Measurements from ENCODE around the gene WDR35. TPM values are rescaled to one million over a fixed set of nuclear protein-coding genes. Genes with fewer than 3 reads are reported as not detected.

The WDR35 gene
- total and polyA plus RNA-seq, 7 donors: 0.46 to 15.5 (median 7.2) TPM

DNA sequence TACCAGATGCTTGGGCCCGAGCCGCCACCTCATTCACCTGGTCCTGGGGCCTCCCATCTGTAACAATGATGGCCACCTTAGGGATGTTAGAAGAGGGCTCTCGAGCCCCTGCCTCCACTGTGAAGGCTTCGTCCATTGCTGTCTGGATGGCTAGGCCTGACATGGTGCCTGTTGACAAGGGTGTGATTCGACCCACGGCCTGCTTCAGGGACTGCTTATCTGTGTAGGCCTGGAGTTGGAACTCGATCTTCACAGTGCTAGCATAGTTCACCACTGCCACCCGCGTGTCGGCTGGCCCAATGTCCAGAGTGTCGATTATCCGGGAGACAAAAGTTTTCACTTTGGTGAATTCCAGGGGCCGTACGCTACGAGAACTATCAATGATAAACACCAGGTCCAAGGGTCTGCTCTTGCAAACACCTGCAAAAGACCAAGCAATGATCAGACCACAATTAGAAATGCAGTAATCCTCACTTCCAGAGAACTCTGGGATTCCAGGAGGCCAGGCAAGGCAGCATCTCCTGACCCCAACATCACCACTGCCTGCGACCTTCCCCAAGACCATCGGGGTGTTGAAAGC lies 16.1 kb upstream of the WDR35 start:
- H3K4me3 ChIP-seq: no peak overlapping the region
- DNase-seq: no peak
- 90 to 96% methylated on average over 17 of the region's 17 CpGs for WGBS, 2 donors
- intact Hi-C loops (cut with DNase I): no loop called here
- TF ChIP-seq CTCF (IDR thresholded peaks at IDR 0.05): no peak
- TF ChIP-seq POLR2A (IDR thresholded peaks at IDR 0.05): no peak
- TF ChIP-seq EP300 (IDR thresholded peaks at IDR 0.05): no peak
- no peak for TF ChIP-seq POLR2AphosphoS5 (IDR thresholded peaks at IDR 0.05)
- no peaks in the 10 kb centered on the region for H3K9me3 ChIP-seq
- no peaks in the 10 kb centered on the region for H3K36me3 ChIP-seq
- no peaks in the 10 kb centered on the region for H3K4me1 ChIP-seq
- H3K27me3 ChIP-seq: no peaks in the 10 kb centered on the region
- no peak overlapping the region for H3K27ac ChIP-seq

GRCh38 chr2:20005067-20005627 lies 15.2 kb upstream of the WDR35 start:
- intact Hi-C loops (cut with DNase I): no loop called here

GRCh38 chr2:20001361-20001863 lies 11.5 kb upstream of the WDR35 start:
- H3K27me3 ChIP-seq: no peaks in the 10 kb centered on the region
- intact Hi-C loops (cut with DNase I): no loop called here
- H3K27ac ChIP-seq: no peak overlapping the region
- TF ChIP-seq EP300 (IDR thresholded peaks at IDR 0.05): no peak
- TF ChIP-seq POLR2A (IDR thresholded peaks at IDR 0.05): no peak
- no peak for TF ChIP-seq CTCF (IDR thresholded peaks at IDR 0.05)
- TF ChIP-seq POLR2AphosphoS5 (IDR thresholded peaks at IDR 0.05): no peak
- WGBS, 2 donors: 77 to 83% methylated on average over 2 of the region's 2 CpGs
- DNase-seq: no peak
- no peaks in the 10 kb centered on the region for H3K9me3 ChIP-seq
- no peaks in the 10 kb centered on the region for H3K4me1 ChIP-seq
- H3K36me3 ChIP-seq: no peaks in the 10 kb centered on the region
- no peak overlapping the region for H3K4me3 ChIP-seq

More at GRCh38 chr2:20005067-20005627, 15.2 kb upstream of the WDR35 start:
- Histone ChIP-seq H3K27me3 (no peaks in the 10 kb centered on the region), H3K4me1 (no peaks in the 10 kb centered on the region), H3K4me3 (no peak overlapping the region), H3K27ac (no peak overlapping the region), H3K36me3 (no peaks in the 10 kb centered on the region), H3K9me3 (no peaks in the 10 kb centered on the region)
- no peak for TF ChIP-seq POLR2A (IDR thresholded peaks at IDR 0.05)
- TF ChIP-seq POLR2AphosphoS5 (IDR thresholded peaks at IDR 0.05): no peak
- no peak for TF ChIP-seq EP300 (IDR thresholded peaks at IDR 0.05)
- TF ChIP-seq CTCF (IDR thresholded peaks at IDR 0.05): no peak
- DNase-seq: no peak
- WGBS, 2 donors: 86 to 90% methylated on average over 10 of the region's 10 CpGs

DNA sequence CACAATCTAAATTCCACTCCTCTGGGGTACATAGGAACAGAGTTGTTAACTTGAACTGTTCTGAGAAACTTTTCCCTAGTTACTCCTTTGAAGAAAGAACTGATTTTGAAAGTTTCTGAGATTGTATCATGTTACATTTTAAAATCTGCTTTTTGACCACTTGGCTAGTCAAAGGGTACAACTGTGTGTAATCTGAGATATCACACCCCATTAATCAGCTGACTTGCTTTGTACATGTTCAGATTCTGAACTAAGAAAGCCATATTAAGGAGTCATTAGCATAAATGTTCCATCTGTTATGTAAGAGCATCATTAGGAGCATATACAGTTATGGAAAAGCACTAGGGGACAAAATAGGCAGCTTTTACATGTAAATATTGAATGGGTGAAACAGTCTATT lies 3.8 kb upstream of the WDR35 start:
- peaks cover 0 to 14% (median 8%) of the 10 kb centered on the region in 4 donors for H3K4me1 ChIP-seq
- no peak for DNase-seq
- intact Hi-C loops (cut with DNase I): no loop called here
- H3K27ac ChIP-seq: no peak overlapping the region
- H3K9me3 ChIP-seq: no peaks in the 10 kb centered on the region
- no peaks in the 10 kb centered on the region for H3K27me3 ChIP-seq
- H3K4me3 ChIP-seq: no peak overlapping the region
- no peaks in the 10 kb centered on the region for H3K36me3 ChIP-seq
- TF ChIP-seq CTCF (IDR thresholded peaks at IDR 0.05): no peak
- TF ChIP-seq EP300 (IDR thresholded peaks at IDR 0.05): no peak
- no peak for TF ChIP-seq POLR2AphosphoS5 (IDR thresholded peaks at IDR 0.05)
- TF ChIP-seq POLR2A (IDR thresholded peaks at IDR 0.05): no peak

Measured in sigmoid colon (tissue), 7 donors.